NCI-H2171 (cell line): ENCODE measurements around the gene PRDX5.
"Not testable (repeated sequence)": the region's sequence is repeated elsewhere in the genome, so short reads cannot be mapped to it uniquely, and the experiment has no call there.

Experiments used
- DNase-seq: peaks from one replicate; lab custom pipeline; 2025; lab: John Stamatoyannopoulos, UW

PRDX5 gene

DNA sequence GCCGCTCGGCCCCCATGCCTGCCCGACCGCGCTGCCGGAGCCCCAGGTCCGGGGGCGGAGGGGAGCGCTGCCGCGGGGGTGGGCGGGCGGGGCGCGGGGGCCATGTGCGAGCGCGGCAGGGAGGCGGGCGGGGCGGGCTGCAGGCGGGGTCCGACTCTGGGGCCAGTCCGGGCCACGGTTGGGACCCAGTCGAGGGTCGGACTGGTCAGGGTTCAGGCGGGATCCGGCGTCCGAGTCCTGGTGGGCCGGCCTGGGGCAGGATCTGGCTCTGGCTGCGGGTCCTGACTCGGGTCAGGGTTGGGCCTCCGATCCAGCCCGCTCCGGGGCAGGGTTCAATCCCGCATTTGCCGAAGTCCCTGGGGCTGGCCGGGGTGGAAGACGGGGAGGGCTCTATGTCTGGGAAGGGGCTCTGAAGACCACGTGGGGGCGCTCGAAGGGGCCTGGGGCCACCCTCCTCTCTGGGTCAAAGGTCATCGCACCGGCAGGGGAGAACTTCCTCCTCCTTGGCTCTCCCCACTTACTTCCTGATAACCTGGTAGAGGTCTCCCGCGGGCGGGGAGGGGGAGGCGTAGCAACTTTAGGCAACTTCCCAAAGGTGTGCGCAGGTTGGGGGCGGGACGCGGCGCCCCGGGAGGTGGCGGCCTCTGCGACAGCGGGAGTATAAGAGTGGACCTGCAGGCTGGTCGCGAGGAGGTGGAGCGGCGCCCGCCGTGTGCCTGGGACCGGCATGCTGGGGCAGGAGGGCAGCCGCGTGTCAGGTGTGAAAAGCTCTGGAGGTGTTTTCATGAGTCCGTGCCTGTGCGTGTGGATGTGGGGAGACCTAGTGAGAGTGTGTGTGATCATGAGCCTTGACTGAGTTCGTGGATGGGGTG is 12.0 kb upstream of the PRDX5 start:
- no peak for DNase-seq

- DNase-seq, result no peak
These were observed 11.4 kb upstream of the PRDX5 start for GRCh38 chr11:64306563-64306875.

DNA sequence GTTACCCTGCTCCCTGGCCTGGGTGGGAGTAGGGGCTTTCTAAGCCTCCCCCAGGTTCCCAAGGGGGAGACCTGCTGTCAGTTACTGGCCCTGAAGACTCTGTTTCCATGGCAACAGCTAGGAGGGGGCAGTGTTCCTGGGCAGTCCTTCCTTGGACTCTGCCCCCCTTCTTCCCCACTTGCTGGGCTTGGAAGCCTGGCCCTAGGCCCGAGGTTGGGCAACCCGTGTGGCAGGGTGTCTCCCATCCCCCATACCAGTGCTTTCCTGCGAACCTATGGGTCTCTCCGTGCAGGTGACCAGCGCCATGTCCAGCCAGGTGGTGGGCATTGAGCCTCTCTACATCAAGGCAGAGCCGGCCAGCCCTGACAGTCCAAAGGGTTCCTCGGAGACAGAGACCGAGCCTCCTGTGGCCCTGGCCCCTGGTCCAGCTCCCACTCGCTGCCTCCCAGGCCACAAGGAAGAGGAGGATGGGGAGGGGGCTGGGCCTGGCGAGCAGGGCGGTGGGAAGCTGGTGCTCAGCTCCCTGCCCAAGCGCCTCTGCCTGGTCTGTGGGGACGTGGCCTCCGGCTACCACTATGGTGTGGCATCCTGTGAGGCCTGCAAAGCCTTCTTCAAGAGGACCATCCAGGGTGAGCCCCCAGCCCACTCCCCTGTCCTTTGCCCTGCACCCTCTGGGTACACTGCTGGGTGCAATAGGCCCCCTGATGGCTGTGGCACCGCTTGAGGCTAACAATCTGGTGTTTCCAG is 10.9 kb upstream of the PRDX5 start:
- DNase-seq, result no peak

- not testable (repeated sequence) for DNase-seq
These were observed 10.1 kb upstream of the PRDX5 start for GRCh38 chr11:64307795-64308194.

DNA sequence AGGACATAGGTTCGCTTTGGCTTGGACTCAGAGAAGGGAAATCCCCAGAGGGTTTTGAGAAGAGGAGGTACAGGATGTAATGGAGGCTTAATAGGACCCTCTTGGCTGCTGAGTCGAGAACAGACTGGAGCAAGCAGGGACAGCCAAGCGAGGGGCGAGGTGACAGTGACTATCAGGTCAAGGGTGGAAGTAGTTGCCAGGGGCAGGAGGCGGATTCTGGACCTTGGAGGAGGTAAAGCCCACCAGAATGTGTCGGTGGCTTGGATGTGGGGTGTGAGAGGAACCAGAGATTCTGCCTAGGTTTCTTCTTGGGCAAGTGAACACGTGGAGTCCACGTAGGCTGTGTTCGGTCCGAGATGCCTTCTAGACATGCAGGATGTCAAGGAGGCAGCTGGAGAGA is 5.0 kb upstream of the PRDX5 start:
- DNase-seq, result no peak

GRCh38 chr11:64313491-64314145 is 4.3 kb upstream of the PRDX5 start:
- no peak for DNase-seq

- DNase-seq, result no peak
These were observed 3.6 kb upstream of the PRDX5 start for GRCh38 chr11:64314146-64314804.

- no peak for DNase-seq
These were observed 2.9 kb upstream of the PRDX5 start for GRCh38 chr11:64314805-64315561.

DNA sequence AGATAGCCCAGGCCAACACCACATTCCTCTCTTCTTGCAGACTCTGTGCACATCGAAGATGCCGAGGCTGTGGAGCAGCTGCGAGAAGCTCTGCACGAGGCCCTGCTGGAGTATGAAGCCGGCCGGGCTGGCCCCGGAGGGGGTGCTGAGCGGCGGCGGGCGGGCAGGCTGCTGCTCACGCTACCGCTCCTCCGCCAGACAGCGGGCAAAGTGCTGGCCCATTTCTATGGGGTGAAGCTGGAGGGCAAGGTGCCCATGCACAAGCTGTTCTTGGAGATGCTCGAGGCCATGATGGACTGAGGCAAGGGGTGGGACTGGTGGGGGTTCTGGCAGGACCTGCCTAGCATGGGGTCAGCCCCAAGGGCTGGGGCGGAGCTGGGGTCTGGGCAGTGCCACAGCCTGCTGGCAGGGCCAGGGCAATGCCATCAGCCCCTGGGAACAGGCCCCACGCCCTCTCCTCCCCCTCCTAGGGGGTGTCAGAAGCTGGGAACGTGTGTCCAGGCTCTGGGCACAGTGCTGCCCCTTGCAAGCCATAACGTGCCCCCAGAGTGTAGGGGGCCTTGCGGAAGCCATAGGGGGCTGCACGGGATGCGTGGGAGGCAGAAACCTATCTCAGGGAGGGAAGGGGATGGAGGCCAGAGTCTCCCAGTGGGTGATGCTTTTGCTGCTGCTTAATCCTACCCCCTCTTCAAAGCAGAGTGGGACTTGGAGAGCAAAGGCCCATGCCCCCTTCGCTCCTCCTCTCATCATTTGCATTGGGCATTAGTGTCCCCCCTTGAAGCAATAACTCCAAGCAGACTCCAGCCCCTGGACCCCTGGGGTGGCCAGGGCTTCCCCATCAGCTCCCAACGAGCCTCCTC is 2.0 kb upstream of the PRDX5 start:
- not testable (repeated sequence) for DNase-seq

DNA sequence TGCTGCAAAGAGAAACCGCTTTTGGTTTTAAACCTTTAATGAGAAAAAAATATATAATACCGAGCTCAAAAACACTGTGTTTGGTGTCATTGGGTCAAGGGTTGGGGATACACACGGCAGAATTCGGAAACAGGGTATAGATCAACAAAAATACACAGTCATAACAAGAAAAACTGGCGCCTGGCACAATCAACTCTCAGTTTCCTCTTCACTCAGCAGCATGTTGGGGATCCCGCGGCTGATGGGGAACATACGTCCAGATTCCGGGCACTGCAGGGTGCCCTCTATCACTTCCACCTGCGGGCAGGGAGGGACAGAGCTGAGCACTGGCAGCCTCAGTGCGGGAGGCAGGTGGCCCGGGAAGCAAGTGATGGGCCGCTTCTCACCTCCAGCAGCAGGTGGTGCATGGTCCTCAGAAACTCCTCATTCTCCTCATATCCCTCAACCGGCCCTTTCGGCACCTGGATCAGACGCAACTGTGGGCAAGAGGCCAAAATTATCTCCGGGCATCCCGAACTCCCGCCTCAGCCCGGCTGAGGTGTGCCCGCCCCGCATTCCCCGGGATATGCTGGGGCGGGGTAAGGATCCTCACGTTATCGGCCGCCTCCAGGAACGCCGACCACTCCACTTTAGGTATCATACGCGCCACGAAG is 1.1 kb upstream of the PRDX5 start:
- DNase-seq, result peak; percentile 65

- DNase-seq, result peak; percentile 99
These were observed 478 bp upstream of the PRDX5 start, which contains the start of gene TRMT112 for GRCh38 chr11:64317325-64317960. Gene TRMT112 (minus strand): TSS chr11:64317559. CDS start chr11:64317526, 33 bp downstream.

DNA sequence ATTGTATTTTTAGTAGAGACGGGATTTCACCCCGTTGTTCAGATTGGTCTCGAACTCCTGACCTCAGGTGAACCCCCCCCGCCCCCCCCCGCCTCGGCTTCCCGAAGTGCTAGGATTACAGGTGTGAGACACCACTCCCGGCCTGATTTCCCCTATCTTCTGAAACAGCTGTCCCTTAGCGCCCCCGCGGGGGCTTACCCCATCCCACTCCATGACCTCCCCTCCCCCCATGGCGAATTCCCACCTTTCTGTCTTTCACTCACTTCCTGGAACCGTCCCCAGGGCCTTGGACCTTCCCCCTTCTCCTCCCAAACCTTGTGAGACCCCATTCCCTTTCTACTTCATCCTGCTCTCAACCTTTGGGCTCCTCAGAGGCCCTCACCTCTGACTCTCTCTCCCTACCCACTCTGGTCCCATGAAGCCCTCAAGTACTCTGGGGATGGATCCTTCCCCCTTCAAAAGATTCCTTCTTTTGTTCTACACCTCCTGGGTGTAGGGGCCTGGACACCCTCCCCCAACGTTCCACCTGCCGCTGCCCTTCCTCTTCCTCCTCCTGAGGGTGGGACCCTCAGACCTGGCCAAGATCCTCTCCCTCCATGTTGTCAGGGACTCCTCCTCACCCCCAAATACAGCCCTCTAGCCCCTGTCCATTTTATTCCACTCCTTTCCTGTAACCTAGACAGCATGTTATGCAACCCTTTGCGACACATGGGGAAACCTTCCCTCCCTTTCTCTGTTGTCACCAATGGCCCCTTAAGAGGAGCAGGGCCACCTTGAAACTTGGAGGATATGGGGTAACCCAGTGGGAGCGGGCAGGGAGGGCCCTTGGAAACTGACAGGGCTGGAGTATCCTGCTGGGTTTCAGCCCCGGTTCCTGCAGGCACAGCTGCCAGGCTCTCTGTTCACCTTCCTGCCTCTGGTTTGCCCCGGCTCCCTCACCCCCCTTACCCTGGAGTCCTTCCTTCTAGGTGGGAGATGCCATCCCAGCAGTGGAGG is 1.1 kb downstream of the PRDX5 start:
- no peak for DNase-seq

GRCh38 chr11:64320556-64320955 is 2.6 kb downstream of the PRDX5 start:
- no peak for DNase-seq

- no peak for DNase-seq
These were observed 3.1 kb downstream of the PRDX5 start for GRCh38 chr11:64321026-64321425.

GRCh38 chr11:64321533-64321932 is 3.6 kb downstream of the PRDX5 start:
- peak; percentile 33 for DNase-seq

GRCh38 chr11:64322925-64323260 is 5.0 kb downstream of the PRDX5 start:
- DNase-seq, result no peak

- DNase-seq, result no peak
These were observed 5.5 kb downstream of the PRDX5 start for GRCh38 chr11:64323373-64323772.

- DNase-seq, result not testable (repeated sequence)
These were observed 6.1 kb downstream of the PRDX5 start for GRCh38 chr11:64323984-64324383.
